ENCODE measurements around the gene WRNIP1.

Gene WRNIP1

DNA sequence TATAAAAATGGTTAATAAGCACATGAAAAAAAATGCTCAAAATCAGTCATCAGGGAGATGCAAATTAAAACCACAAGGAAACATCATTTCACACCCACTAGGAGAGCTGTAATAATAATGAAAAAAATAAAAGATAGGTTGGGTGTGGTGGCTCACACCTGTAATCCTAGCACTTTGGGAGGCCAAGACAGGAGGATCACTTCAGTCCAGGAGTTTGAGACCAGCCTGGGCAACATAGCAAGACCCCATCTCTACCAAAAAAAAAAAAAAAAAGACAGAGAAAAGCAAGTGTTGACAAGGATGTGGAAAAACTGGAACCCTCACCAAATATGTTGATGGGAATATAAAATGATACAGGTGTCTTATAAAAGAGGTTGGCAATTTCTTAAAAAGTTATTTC lies 11.4 kb upstream of the WRNIP1 start:
- no peak overlapping the region for H3K4me3 ChIP-seq (ENCODE audit: low read length)
- DNase-seq (ENCODE audit: low read depth), result no peak
- TF ChIP-seq, protein P1, sequence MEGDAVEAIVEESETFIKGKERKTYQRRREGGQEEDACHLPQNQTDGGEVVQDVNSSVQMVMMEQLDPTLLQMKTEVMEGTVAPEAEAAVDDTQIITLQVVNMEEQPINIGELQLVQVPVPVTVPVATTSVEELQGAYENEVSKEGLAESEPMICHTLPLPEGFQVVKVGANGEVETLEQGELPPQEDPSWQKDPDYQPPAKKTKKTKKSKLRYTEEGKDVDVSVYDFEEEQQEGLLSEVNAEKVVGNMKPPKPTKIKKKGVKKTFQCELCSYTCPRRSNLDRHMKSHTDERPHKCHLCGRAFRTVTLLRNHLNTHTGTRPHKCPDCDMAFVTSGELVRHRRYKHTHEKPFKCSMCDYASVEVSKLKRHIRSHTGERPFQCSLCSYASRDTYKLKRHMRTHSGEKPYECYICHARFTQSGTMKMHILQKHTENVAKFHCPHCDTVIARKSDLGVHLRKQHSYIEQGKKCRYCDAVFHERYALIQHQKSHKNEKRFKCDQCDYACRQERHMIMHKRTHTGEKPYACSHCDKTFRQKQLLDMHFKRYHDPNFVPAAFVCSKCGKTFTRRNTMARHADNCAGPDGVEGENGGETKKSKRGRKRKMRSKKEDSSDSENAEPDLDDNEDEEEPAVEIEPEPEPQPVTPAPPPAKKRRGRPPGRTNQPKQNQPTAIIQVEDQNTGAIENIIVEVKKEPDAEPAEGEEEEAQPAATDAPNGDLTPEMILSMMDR (conservative IDR thresholded peaks at IDR 0.05; ENCODE audit: low read depth, low read length), result no peak

DNA sequence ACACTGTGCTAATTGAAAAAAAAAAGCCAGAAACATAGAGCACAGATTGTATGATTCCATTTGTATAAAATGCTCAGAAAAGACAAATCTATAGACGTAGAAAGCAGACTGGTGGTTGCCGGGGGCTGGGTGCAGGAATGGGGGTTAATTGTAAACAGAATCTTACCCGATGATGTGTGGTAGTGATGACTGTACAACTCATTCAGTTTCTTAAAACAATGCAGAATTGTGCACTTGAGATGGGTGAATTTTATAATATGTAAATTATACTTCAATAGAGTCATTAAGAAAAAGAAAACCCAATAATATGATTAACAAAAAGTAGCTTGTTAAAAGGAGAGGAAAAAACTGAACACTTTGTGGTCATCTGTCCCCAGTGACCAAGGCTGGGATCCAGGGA lies 10.8 kb upstream of the WRNIP1 start:
- TF ChIP-seq, protein P1 (conservative IDR thresholded peaks at IDR 0.05; ENCODE audit: low read depth, low read length), result no peak
- H3K4me3 ChIP-seq (ENCODE audit: low read length), result no peak overlapping the region
- DNase-seq (ENCODE audit: low read depth), result no peak

DNA sequence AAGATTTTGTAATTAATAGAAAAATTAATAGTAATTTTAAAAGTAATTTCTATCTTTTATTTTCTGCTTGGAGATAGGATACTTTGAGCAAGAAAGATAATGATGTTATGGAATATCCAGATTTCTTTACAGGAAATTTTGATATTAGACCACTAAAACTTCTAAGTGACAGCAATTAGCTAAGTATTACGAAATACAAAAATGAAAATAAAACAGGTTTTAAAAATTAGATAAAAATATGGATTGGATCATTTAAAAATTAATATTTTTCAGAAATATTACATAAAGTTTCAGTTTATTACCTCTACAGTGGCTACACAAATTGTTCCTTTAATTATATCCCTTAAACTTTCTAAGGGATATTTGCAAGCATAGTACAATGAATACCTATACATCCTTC lies 10.3 kb upstream of the WRNIP1 start:
- no peak overlapping the region for H3K4me3 ChIP-seq (ENCODE audit: low read length)
- TF ChIP-seq, protein P1 (conservative IDR thresholded peaks at IDR 0.05; ENCODE audit: low read depth, low read length), result no peak
- no peak for DNase-seq (ENCODE audit: low read depth)

DNA sequence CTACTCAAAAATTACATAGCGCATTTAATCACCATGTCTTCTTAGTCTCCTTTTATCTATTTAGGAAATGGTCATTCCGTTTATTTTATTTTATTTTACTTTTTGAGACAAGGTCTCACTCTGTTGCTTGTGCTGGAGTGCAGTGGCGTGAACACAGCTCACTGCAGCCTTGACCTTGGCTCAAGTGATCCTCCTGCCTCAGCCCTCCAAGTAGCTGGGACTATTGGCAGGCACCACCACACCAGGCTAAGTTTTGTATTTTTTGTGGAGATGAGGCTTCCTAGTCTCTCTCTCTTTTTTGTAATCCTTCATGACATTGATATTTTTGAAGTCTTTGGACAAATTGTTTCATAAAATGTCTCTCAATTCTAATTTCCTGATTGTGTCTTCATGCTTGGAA lies 9.7 kb upstream of the WRNIP1 start:
- no peak for DNase-seq (ENCODE audit: low read depth)
- TF ChIP-seq, protein P1 (conservative IDR thresholded peaks at IDR 0.05; ENCODE audit: low read depth, low read length), result no peak
- H3K4me3 ChIP-seq (ENCODE audit: low read length), result no peak overlapping the region

DNA sequence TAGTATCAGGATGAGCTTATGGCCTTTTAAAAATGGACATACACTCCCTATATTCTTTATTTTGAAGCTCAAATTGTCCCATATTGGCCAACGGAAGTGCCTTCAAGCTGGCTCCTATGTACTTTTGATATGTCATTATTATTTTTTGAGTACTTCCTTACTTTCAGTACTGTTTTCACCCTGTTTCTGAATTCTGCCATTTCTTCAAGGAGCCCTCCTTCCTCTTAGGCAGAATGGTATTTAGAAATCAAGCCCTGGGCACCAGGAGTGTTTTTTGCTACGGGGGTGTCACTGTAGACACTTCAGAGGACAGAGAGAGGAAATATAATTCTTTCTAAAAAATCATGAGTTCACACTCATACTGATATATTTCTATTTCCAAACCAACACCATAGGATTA lies 9.0 kb upstream of the WRNIP1 start:
- no peak for DNase-seq (ENCODE audit: low read depth)
- H3K4me3 ChIP-seq (ENCODE audit: low read length), result no peak overlapping the region
- TF ChIP-seq, protein P1 (conservative IDR thresholded peaks at IDR 0.05; ENCODE audit: low read depth, low read length), result no peak

DNA sequence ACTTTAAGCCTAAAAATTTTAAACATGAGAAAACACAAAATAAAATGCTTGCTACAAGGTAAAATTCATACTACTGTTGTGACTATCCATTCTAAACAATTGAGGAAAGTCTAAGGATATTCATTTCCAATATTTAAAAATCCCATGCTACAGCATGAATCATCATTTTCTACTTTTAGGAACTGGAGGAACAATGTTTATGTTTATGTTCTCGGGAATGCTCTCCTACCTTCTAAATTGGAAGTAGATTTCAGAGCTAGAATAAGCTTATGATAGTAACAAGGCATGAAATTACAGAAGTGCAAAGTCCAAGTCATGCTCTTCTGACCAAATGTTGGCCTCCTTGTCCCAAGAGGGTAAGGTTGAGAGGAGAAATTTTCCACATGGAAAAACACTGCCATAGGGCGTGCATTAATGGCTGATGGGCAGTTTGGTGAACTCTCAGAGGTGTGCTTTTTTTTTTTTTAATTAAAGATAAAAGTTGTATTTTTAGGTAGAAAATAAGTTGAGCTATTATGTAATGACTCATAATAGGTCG lies 8.4 kb upstream of the WRNIP1 start:
- H3K4me3 ChIP-seq (ENCODE audit: low read length), result no peak overlapping the region
- DNase-seq (ENCODE audit: low read depth), result no peak
- TF ChIP-seq, protein P1 (conservative IDR thresholded peaks at IDR 0.05; ENCODE audit: low read depth, low read length), result no peak

DNA sequence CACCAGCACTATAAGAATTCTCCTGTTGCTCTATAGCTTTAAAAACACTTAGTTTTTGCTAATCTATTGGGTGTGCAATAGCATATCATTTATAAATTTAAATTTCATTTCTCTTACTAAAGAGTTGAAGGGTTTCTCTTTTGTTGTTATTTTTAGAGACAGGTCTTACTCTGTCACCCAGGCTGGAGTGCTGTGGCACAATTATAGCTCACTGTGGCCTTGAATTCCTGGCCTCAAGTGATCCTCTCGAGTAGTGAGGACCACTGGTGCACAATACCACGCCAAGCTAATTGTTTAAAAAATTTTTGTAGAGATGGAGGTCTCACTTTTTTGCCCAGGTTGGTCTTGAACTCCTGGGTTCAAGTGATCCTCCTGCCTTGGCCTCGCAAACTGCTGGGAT lies 6.2 kb upstream of the WRNIP1 start:
- no peak for DNase-seq (ENCODE audit: low read depth)
- TF ChIP-seq, protein P1 (conservative IDR thresholded peaks at IDR 0.05; ENCODE audit: low read depth, low read length), result no peak
- H3K4me3 ChIP-seq (ENCODE audit: low read length), result no peak overlapping the region

All from retinal pigment epithelial cell (primary cell).